CD4-positive, alpha-beta T cell treated with Interleukin-2 at 100 ng/mL for 4 hours (primary cell): ENCODE results near the gene PCSK1N.

Experiments used
- DNase-seq: peaks from one replicate; pipeline ENCODE4 v3.0.0-alpha.2; 2020; ENCODE audit warnings: low spot score

PCSK1N gene

GRCh38 chrX:48789366-48790220 lies 45.8 kb downstream of the PCSK1N start:
- DNase-seq: no peak

GRCh38 chrX:48787505-48788443 lies 47.6 kb downstream of the PCSK1N start:
- no peak for DNase-seq

- DNase-seq: no peak
Observed at GRCh38 chrX:48786825-48787504, 48.4 kb downstream of the PCSK1N start.

GRCh38 chrX:48786341-48786800 lies 49.0 kb downstream of the PCSK1N start, which contains the start of gene GATA1:
Gene GATA1 (plus strand): TSS chrX:48786590. CDS start chrX:48791110, 4,520 bp downstream.
- DNase-seq: no peak

GRCh38 chrX:48785540-48786214 lies 49.7 kb downstream of the PCSK1N start:
- no peak for DNase-seq

GRCh38 chrX:48785186-48785539 lies 50.2 kb downstream of the PCSK1N start:
- DNase-seq: no peak

GRCh38 chrX:48784726-48785125 lies 50.7 kb downstream of the PCSK1N start:
- no peak for DNase-seq

GRCh38 chrX:48782795-48783194 lies 52.6 kb downstream of the PCSK1N start:
- DNase-seq: no peak

GRCh38 chrX:48782216-48782615 lies 53.2 kb downstream of the PCSK1N start:
- no peak for DNase-seq

GRCh38 chrX:48781705-48782104 lies 53.7 kb downstream of the PCSK1N start:
- DNase-seq: no peak
